Osteocyte (in vitro differentiated cells): ENCODE data around the gene YTHDC1. TPM values are rescaled to one million over a fixed set of nuclear protein-coding genes. Genes with fewer than 3 reads are reported as not detected.

Experiments
- DNase-seq: peaks from one replicate; pipeline ENCODE4 v3.0.0; 2021; ENCODE audit warnings: mixed read lengths; ENCODE audit not compliant: unreplicated experiment; ENCODE audit errors: extremely low spot score
- H3K27ac Mint-ChIP-seq: one replicate; pipeline ENCODE4 v1.8.0; 2021; ENCODE audit warnings: mild to moderate bottlenecking, mixed read lengths; ENCODE audit not compliant: unreplicated experiment
- H3K27me3 Mint-ChIP-seq: one replicate; pipeline ENCODE4 v1.8.0; 2021; ENCODE audit warnings: mixed read lengths; ENCODE audit not compliant: unreplicated experiment
- H3K36me3 Mint-ChIP-seq: one replicate; pipeline ENCODE4 v1.8.0; 2021; ENCODE audit warnings: mixed read lengths; ENCODE audit not compliant: unreplicated experiment
- H3K4me1 Mint-ChIP-seq: one replicate; pipeline ENCODE4 v1.8.0; 2021; ENCODE audit warnings: mixed read lengths; ENCODE audit not compliant: unreplicated experiment
- H3K4me3 Mint-ChIP-seq: one replicate; pipeline ENCODE4 v1.8.0; 2021; ENCODE audit warnings: mild to moderate bottlenecking, moderate library complexity, mixed read lengths; ENCODE audit not compliant: unreplicated experiment
- H3K9me3 Mint-ChIP-seq: one replicate; pipeline ENCODE4 v1.8.0; 2021; ENCODE audit warnings: mixed read lengths; ENCODE audit not compliant: unreplicated experiment
- CTCF ChIP-seq: fragments of 200-600 bp; sonication (generic); IDR thresholded peaks from 2 replicates; pipeline ENCODE4 v1.5.0; 2021; ENCODE audit warnings: antibody characterized with exemption, mild to moderate bottlenecking, moderate library complexity
- total RNA-seq: library from RNA; stranded (reverse); gene quantifications from 2 replicates; pipeline ENCODE4 v1.2.1, GENCODE V29; 2021

The YTHDC1 gene
- total RNA-seq, 1 donor from 2014 or later, result 82.8 TPM

- no peak for DNase-seq
- H3K36me3 Mint-ChIP-seq, result no peaks in the 10 kb centered on the region
- TF ChIP-seq CTCF, result no peak
- H3K9me3 Mint-ChIP-seq, result no peaks in the 10 kb centered on the region
- H3K4me3 Mint-ChIP-seq, result no peak overlapping the region
- no peak overlapping the region for H3K27ac Mint-ChIP-seq
- peaks cover 39% of the 10 kb centered on the region for H3K27me3 Mint-ChIP-seq
- H3K4me1 Mint-ChIP-seq, result no peaks in the 10 kb centered on the region
These were observed 45.2 kb downstream of the YTHDC1 start for GRCh38 chr4:68304731-68305130.

- peaks cover 56% of the 10 kb centered on the region for H3K27me3 Mint-ChIP-seq
- H3K4me1 Mint-ChIP-seq, result no peaks in the 10 kb centered on the region
- no peak for DNase-seq
- no peaks in the 10 kb centered on the region for H3K36me3 Mint-ChIP-seq
- no peak overlapping the region for H3K27ac Mint-ChIP-seq
- no peak overlapping the region for H3K4me3 Mint-ChIP-seq
- peaks cover 3% of the 10 kb centered on the region for H3K9me3 Mint-ChIP-seq
- no peak for TF ChIP-seq CTCF
These were observed 50.1 kb downstream of the YTHDC1 start for GRCh38 chr4:68299492-68300457.

- Mint-ChIP-seq H3K9me3 (peaks cover 3% of the 10 kb centered on the region), H3K4me1 (no peaks in the 10 kb centered on the region), H3K27ac (no peak overlapping the region), H3K4me3 (no peak overlapping the region), H3K36me3 (no peaks in the 10 kb centered on the region), H3K27me3 (peaks cover 51% of the 10 kb centered on the region)
- DNase-seq, result no peak
- TF ChIP-seq CTCF, result no peak
These were observed 52.8 kb downstream of the YTHDC1 start for GRCh38 chr4:68297137-68297536.

GRCh38 chr4:68291256-68291655 lies 58.6 kb downstream of the YTHDC1 start:
- no peak for TF ChIP-seq CTCF
- peaks cover 51% of the 10 kb centered on the region for H3K27me3 Mint-ChIP-seq
- no peak overlapping the region for H3K27ac Mint-ChIP-seq
- H3K4me3 Mint-ChIP-seq, result no peak overlapping the region
- H3K9me3 Mint-ChIP-seq, result no peaks in the 10 kb centered on the region
- H3K4me1 Mint-ChIP-seq, result no peaks in the 10 kb centered on the region
- no peak for DNase-seq
- H3K36me3 Mint-ChIP-seq, result no peaks in the 10 kb centered on the region

GRCh38 chr4:68288393-68288740 lies 61.5 kb downstream of the YTHDC1 start:
- Mint-ChIP-seq H3K4me3 (no peak overlapping the region), H3K9me3 (no peaks in the 10 kb centered on the region), H3K4me1 (no peaks in the 10 kb centered on the region), H3K27ac (no peak overlapping the region), H3K27me3 (peaks cover 39% of the 10 kb centered on the region), H3K36me3 (no peaks in the 10 kb centered on the region)
- TF ChIP-seq CTCF, result no peak
- no peak for DNase-seq
